HG02623 (cell line): ENCODE data around the gene FAM83B.
"Not testable (repeated sequence)": the region's sequence is repeated elsewhere in the genome, so short reads cannot be mapped to it uniquely, and the experiment has no call there.

Experiments
- ATAC-seq: cut with Tn5 transposase; IDR thresholded peaks from one replicate; pipeline ENCODE4 v1.9.1; 2021; ENCODE audit warnings: moderate library complexity; ENCODE audit not compliant: unreplicated experiment

Gene FAM83B

DNA sequence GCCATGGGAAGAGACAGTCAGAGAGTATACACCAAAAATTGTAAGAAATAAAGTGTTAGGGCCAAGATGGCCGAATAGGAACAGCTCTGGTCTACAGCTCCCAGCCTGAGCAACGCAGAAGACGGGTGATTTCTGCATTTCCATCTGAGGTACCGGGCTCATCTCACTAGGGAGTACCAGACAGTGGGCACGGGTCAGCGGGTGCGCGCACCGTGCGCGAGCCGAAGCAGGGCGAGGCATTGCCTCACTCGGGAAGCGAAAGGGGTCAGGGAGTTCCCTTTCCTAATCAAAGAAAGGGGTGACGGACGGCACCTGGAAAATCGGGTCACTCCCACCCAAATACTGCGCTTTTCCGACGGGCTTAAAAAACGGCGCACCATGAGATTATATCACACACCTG is 114.8 kb downstream of the FAM83B start:
- ATAC-seq: not testable (repeated sequence)

DNA sequence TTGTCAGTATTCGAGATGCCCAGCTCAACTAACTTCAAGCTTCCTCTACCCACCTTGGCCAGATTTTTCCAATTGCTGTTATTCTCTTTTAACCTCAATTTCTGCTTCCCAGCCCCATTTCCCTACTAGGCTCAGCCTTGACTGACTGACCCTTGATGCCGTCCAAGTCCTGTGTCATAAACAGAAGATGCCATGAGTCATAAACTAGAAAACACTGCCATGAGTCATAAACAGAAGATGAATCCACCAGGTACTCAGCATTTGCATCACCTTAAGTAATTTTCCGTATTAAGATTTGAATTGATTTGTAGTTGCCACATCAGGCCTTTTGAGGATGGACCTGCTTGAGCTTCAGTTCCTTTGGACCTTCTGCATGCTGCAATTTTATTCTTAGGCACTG is 123.8 kb downstream of the FAM83B start:
- ATAC-seq: no peak

DNA sequence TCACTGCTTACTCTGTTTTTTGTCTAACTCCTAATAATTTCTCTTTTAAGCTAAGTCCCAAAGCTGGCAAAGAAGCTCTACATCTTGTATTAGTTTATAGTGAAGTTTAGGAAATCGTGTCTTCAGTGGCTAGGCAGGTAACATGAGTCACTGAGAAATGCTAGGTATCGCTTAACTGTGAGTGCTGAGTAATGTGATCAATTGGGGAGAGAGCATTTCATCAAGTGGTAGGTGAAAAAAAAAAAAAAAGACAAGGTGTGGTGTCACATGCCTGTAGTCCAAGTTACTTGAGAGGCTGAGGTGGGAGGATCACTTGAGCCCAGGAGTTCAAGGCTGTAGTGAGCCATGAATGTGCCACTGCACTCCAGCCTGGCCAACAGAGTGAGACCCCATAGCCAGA is 125.3 kb downstream of the FAM83B start:
- no peak for ATAC-seq

DNA sequence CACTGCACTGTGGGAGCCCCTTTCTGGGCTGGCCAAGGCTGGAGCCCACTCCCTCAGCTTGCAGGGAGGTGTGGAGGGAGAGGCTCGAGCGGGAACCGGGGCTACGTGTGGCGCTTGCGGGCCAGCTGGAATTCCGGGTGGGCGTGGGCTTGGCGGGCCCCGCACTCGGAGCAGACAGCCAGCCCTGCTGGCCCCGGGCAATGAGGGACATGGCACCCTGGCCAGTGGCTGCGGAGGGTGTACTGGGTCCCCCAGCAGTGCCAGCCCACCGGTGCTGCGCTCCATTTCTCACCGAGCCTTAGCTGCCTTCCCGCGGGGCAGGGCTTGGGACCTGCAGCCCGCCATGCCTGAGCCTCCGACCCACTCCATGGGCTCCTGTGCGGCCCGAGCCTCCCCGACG is 132.6 kb downstream of the FAM83B start:
- not testable (repeated sequence) for ATAC-seq

DNA sequence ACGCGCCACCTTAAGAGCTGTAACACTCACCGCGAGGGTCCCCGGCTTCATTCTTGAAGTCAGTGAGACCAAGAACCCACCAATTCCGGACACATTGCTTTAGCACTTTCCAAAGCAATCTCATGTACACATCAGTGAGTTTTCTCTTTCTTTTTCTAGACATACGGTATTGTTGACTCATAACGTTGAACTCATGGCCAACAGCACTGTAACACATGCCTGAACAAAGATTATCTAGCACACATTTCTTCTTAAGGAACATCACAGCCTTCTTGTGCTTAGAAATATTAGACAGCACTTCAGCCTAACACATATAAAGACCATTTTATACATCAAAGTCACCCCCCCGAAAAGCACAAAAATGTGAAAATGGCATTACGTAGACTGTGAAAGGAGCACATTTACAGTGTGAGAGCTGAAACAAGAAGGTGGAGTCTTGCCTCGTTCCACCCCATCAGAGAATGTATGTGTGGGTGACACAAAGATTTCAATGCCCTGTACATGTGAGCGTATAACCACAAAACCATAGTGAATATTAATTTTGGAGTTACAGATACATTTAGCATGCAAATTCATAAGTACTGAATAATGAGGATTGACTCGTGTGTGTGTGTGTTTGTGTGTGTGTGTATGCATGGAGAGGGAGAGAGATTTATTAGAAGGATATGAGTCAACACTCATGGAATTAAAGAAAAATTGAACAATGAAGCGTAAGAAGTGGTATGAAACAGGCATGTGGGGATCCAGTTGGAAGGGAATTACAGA is 134.1 kb downstream of the FAM83B start:
- no peak for ATAC-seq

DNA sequence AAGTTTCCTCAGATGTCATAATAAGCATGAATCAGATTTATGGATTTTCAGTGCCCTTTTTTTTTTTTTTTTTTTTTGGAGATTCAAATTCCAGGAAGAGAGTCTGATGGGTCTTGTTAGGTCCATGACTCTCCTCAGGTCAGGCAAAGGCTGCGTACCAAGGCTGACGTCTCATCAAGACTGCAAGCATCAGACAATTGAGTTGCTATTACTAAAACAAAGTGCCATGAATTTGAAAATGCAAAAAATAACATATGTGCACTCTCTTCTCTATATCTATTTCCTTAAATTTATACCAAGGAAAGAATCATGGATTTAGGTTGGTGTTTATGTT is 134.7 kb downstream of the FAM83B start:
- no peak for ATAC-seq

DNA sequence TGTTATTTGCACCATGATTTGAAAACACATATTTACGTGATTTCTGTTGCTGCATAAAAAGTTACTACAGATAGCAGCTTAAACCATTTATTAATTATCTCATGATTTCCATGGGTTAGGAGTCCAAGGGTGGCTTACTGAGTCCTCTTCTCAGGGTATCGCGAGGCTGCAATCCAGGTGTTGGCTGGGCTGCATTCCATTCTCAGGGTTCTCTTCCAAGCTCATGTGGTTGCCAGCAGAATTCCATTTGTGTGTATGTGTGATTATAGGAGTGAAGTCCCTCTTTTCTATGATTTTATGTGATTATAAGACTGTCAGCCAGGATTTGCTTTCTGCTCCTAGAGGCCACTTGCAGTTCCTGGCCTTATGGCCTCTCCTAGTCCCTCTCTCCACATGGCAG is 135.1 kb downstream of the FAM83B start:
- no peak for ATAC-seq

DNA sequence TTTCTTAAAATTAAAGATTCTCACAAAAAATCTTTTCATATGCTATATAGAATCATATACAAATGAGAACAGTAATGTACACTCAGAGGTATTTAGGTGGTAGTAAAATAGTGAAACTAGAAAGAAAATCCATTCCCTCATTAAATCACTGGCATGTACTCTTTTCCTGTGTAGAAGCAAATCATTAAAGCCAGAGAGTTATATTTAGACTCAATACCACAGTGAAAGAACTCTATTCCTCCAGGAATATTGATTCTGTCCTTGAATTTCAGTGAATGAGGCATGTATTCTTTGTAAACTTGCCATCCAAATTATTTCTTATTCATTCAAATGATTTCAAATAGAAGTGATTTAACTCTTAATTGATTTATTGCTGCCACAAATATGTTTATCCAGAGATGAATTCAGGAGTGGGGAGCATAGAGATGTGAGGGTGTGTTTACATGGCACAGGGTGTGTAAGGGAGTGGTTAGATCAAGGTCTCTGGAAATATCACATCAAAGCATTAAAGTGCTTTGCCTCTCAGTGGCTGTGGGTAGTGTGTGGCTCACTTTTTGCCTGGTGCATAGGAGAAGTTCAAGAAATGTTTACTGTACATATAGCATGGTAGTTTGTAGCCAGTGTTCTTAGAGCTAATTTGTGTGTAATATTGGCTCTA is 141.2 kb downstream of the FAM83B start:
- no peak for ATAC-seq

DNA sequence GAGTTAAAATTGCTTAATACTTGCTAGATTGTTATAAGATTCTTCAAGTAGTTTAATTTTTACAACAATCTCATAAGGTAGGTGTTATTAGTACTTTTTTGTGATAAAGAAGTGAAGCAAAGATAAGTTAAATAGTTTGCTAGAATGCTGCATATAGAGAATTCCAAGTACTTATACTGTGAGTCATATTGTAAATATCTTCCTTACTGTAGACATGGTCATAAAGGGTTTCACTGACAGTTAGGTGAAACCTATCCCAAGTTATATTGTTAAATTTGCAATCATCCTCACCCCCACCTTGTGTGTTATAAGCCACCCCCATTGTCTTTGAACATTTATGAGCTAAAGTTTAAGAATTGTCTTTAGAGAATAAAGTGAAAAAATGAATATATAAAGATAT is 142.0 kb downstream of the FAM83B start:
- no peak for ATAC-seq

DNA sequence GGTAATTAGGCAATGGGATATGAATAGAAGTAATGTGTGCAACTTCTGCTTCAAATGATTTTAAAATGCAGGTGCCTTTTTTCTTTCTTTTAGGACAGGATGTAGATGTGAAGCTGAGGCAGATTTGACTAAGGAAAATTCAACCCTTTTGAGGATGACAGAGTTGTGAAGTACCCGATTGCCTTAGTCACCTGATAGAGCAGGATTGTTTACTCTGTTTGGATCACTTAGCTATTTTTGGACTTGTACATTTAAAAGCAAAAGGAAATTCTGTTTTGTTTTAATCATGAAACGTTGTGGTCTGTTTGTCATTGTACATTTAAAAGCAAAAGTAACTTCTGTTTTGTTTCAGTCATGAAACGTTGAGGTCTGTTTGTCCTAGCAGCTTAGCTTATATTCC is 143.4 kb downstream of the FAM83B start:
- no peak for ATAC-seq
